Common myeloid progenitor, CD34-positive (primary cell): ENCODE measurements around the gene CADM2.

Source experiments
- CTCF ChIA-PET: fragments of 350-600 bp; sonication (Branson Sonifier 250); formaldehyde crosslinking; loops from one replicate; lab custom pipeline; 2021; ENCODE audit warnings: antibody characterized with exemption; lab: Charles Lee
- POLR2A ChIA-PET: fragments of 350-600 bp; sonication (Branson Sonifier 250); formaldehyde crosslinking; loops from one replicate; lab custom pipeline; 2021; ENCODE audit warnings: antibody characterized with exemption; lab: Charles Lee
- DNase-seq, 3 donors: peaks; one replicate each; pipeline versions ENCODE4 v3.0.0 to v3.0.0-alpha.2; 2013
- H3K27ac ChIP-seq, 2 experiments: 1 replicate in 1 of 2; 2 replicates in 1 of 2; pipeline ENCODE4 v1.7.0; 2013; ENCODE audit warnings: inconsistent platforms in 2 of 2, low read length in 2 of 2, mild to moderate bottlenecking in 2 of 2, low read depth in 1 of 2, moderate library complexity in 1 of 2; ENCODE audit not compliant: severe bottlenecking in 2 of 2, insufficient read depth in 1 of 2, poor library complexity in 1 of 2
- H3K27me3 ChIP-seq, 5 experiments: replicated peaks in 2 of 5; 1 replicate in 3 of 5; 2 replicates in 2 of 5; pipeline versions ENCODE4 v1.6.1 to v1.7.0; 2013; ENCODE audit warnings: low read length in 4 of 5, mild to moderate bottlenecking in 2 of 5, moderate library complexity in 2 of 5, inconsistent platforms in 1 of 5; ENCODE audit not compliant: insufficient read depth in 5 of 5, control insufficient read depth in 4 of 5
- H3K36me3 ChIP-seq, 4 experiments: 1 replicate in 2 of 4; 2 replicates in 2 of 4; pipeline versions ENCODE4 v1.6.1 to v1.7.0; 2013; ENCODE audit warnings: low read length in 3 of 4, control low read depth in 1 of 4, mild to moderate bottlenecking in 1 of 4; ENCODE audit not compliant: control insufficient read depth in 4 of 4, insufficient read depth in 4 of 4
- H3K4me1 ChIP-seq, 4 experiments: 1 replicate in 3 of 4; 2 replicates in 1 of 4; pipeline versions ENCODE4 v1.6.1 to v1.7.1; 2013; ENCODE audit warnings: low read length in 3 of 4, mild to moderate bottlenecking in 3 of 4, control low read depth in 1 of 4, inconsistent platforms in 1 of 4, moderate library complexity in 1 of 4; ENCODE audit not compliant: control insufficient read depth in 4 of 4, insufficient read depth in 4 of 4; ENCODE audit errors: control extremely low read depth in 1 of 4
- H3K4me3 ChIP-seq, 7 experiments: 1 replicate in 4 of 7; 2 replicates in 3 of 7; pipeline versions ENCODE4 v1.5.1 to v1.7.0; 2013; ENCODE audit warnings: mild to moderate bottlenecking in 7 of 7, low read length in 6 of 7, moderate library complexity in 6 of 7, inconsistent platforms in 2 of 7, low read depth in 2 of 7, control low read depth in 1 of 7; ENCODE audit not compliant: insufficient read depth in 4 of 7, control insufficient read depth in 1 of 7; ENCODE audit errors: extremely low read depth in 1 of 7
- H3K9me3 ChIP-seq, 5 experiments: 1 replicate in 4 of 5; 2 replicates in 1 of 5; pipeline versions ENCODE4 v1.6.1 to v1.7.1; 2013; ENCODE audit warnings: low read length in 4 of 5, mild to moderate bottlenecking in 2 of 5, inconsistent platforms in 1 of 5, low read depth in 1 of 5, moderate library complexity in 1 of 5; ENCODE audit not compliant: control insufficient read depth in 4 of 5, insufficient read depth in 2 of 5; ENCODE audit errors: control extremely low read depth in 1 of 5
- WGBS: methylation state at CpG from one replicate; pipeline ENCODE4 v1.1.5; 2013; ENCODE audit not compliant: insufficient coverage; 5-methylcytosine and 5-hydroxymethylcytosine counted together

CADM2 gene

DNA sequence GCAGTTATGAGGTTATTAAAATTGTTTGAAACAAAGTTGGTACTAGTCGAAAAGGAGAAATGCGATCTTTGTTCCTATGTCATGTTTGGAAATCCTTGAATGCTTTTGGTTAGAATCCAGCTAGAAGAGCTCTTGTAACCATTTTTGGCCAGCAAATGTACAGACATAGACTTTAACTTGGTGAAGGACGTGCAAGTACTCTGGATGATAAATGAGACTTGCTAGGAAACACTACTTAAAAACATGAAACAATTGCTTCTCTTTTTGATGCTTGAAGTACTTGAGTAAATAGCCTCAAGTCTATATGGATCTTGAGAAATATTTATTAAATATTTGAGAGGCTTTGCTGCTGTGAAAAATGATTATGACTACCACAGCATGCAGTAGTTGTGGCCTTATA is 95.8 kb downstream of the CADM2 start:
- no peak overlapping the region for H3K4me3 ChIP-seq
- no peak for DNase-seq
- ChIA-PET POLR2A (no interaction called here), CTCF (no interaction called here)
- no peak overlapping the region for H3K27ac ChIP-seq
- no peaks in the 10 kb centered on the region for H3K9me3 ChIP-seq
- no peaks in the 10 kb centered on the region for H3K27me3 ChIP-seq
- no peaks in the 10 kb centered on the region for H3K36me3 ChIP-seq
- no peaks in the 10 kb centered on the region for H3K4me1 ChIP-seq
- 100% methylated on average over 2 of the region's 3 CpGs for WGBS

DNA sequence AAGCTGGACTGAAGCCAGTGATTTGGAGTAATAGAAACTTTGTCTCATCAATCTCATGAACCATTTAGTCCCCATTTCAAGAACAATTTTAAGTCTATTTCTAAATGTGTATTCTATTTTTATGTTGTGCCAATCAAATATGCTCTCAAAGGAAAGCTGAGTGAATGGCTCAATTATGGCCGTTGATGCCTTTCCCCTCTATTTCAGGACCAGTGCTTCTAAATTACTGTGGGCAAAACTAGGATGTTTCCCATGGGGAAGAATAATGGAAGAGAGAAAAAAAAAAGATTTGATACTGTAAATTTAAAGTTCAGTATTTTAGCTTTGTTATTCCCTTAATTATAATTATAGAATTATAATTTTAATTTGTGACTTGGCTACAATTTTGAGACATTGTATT is 110.1 kb downstream of the CADM2 start:
- POLR2A ChIA-PET: no interaction called here
- CTCF ChIA-PET: no interaction called here
- Histone ChIP-seq H3K36me3 (no peaks in the 10 kb centered on the region), H3K27ac (no peak overlapping the region), H3K4me3 (no peak overlapping the region), H3K4me1 (no peaks in the 10 kb centered on the region), H3K9me3 (no peaks in the 10 kb centered on the region), H3K27me3 (no peaks in the 10 kb centered on the region)
- no CpG with 5 or more reads among the region's 1 CpG for WGBS
- no peak for DNase-seq

DNA sequence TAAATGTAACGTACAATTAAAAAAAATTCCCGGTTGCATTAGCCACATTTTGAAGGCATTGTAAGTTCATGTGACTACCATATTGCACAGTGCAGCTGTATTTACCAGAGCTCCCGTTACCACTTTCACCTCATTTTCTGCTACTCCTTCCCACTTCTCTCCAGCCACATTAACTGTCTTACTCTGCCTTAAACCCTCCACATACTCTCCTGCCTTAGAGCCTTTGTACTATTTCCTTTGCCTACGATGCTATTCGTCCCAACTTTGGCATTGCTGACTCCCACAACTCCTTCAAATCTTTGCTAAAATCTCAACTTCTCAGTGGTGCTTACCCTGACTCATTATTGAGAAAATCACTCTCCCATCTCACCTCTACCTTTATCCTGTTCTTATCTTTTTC is 115.2 kb downstream of the CADM2 start:
- WGBS: 97% methylated on average over 4 of the region's 5 CpGs
- Histone ChIP-seq H3K4me1 (no peaks in the 10 kb centered on the region), H3K27me3 (no peaks in the 10 kb centered on the region), H3K9me3 (no peaks in the 10 kb centered on the region), H3K36me3 (no peaks in the 10 kb centered on the region), H3K27ac (no peak overlapping the region), H3K4me3 (no peak overlapping the region)
- ChIA-PET POLR2A (no interaction called here), CTCF (no interaction called here)
- no peak for DNase-seq

DNA sequence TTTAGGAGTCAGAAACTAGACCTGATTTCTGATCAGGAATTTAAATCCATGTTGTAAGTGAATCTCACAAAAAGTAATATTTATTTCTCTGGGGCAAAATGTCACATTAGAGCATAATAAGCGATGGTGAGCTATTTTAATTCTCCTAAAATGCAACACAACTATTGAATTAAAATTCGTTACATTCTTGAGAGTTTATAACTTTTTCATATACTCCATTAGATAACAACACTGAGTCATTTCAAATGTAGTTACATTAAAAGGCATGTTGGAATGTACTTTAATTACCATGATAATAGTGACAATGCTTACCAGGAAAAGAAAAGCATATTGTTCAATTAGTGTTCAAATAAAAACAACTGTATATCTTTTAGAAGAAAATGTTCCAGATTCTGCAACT is 116.9 kb downstream of the CADM2 start:
- Histone ChIP-seq H3K27ac (no peak overlapping the region), H3K4me3 (no peak overlapping the region), H3K9me3 (no peaks in the 10 kb centered on the region), H3K36me3 (no peaks in the 10 kb centered on the region), H3K4me1 (no peaks in the 10 kb centered on the region), H3K27me3 (no peaks in the 10 kb centered on the region)
- ChIA-PET CTCF (no interaction called here), POLR2A (no interaction called here)
- no peak for DNase-seq
- no CpG with 5 or more reads among the region's 2 CpGs for WGBS

DNA sequence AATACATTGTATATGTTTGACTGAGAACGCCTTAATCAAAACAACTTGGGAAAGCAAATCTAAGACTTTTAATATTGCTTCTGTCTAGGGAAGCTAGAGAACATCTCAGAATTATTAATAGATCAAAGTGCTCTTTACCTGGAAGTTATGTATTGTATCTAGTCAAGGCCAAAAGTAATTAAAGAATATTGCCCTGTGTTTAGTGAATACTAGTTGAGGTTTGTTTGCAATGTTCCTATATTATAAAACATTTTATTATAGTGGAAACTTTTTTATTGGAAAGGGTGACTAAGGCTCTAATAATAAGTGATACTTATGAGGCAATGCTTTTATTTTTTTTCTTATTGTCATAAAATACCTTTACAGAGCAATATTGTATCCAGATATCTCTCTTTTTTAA is 118.2 kb downstream of the CADM2 start:
- Histone ChIP-seq H3K4me3 (no peak overlapping the region), H3K9me3 (no peaks in the 10 kb centered on the region), H3K27me3 (no peaks in the 10 kb centered on the region), H3K4me1 (no peaks in the 10 kb centered on the region), H3K36me3 (no peaks in the 10 kb centered on the region), H3K27ac (no peak overlapping the region)
- WGBS: no CpG with 5 or more reads among the region's 1 CpG
- DNase-seq: no peak
- ChIA-PET CTCF (no interaction called here), POLR2A (no interaction called here)

DNA sequence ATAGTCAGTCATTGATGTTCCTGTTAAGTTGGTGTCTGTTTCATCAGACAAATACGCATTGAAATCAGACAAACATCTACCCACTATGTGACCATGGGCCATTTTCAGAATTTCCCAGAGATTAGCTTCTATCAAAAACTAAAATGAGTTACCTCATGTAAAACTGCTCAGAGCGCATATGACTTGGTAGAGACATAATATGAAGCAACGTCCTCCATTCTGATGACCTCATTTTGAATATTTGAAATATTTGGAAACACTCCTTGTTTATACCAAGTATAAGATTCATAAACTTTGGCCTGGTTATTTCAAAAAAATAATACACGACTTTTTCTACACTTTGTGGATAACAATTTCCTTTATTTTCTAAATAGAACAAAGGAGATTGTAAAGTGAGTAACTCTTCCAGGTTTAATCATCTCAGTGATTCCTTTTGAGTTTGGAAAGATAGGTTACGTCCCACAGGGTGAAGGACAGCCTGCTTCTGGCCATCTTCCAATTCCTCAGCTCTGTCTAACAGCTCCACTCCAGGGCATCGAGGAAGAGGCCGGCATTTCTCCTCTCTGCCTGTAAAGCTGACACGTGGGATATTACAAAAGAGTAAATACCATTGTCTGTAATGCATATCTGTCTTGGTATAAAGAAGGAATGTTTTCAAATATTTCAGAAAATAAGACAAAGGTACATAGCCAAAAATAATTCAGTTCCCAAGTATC is 122.6 kb downstream of the CADM2 start:
- H3K4me3 ChIP-seq: no peak overlapping the region
- no peaks in the 10 kb centered on the region for H3K4me1 ChIP-seq
- CTCF ChIA-PET: no interaction called here
- peaks cover 0 to 1% (median 0%) of the 10 kb centered on the region in 5 experiments for H3K9me3 ChIP-seq
- POLR2A ChIA-PET: no interaction called here
- no peak for DNase-seq
- no peak overlapping the region for H3K27ac ChIP-seq
- H3K36me3 ChIP-seq: no peaks in the 10 kb centered on the region
- 90% methylated on average over 1 of the region's 8 CpGs for WGBS
- no peaks in the 10 kb centered on the region for H3K27me3 ChIP-seq

DNA sequence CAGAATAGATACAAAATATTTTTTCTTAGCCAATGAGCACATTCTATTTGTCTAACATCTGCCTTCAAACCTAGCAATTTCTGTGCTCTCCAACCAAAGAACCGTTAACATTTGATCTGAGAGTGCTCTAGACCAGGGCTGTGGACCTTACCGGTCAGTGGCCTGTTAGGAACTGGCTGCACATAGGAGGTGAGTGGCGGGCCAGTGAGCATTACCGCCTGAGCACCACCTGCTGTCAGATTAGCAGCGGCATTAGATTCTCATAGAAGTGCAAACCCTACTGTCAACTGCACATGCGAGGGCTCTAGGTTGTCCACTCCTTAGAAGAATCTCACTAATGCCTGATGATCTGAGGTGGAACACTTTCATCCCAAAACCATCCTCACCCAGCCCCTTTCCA is 131.7 kb downstream of the CADM2 start:
- 98% methylated on average over 4 of the region's 6 CpGs for WGBS
- CTCF ChIA-PET: no interaction called here
- POLR2A ChIA-PET: no interaction called here
- H3K36me3 ChIP-seq: no peaks in the 10 kb centered on the region
- DNase-seq: no peak
- H3K27ac ChIP-seq: no peak overlapping the region
- H3K4me3 ChIP-seq: no peak overlapping the region
- no peaks in the 10 kb centered on the region for H3K4me1 ChIP-seq
- H3K27me3 ChIP-seq: no peaks in the 10 kb centered on the region
- H3K9me3 ChIP-seq: no peaks in the 10 kb centered on the region
